GM12875 (cell line): ENCODE results near the gene MTERF4.

ENCODE experiments used
- H3K4me3 ChIP-seq: one replicate; pipeline ENCODE4 v1.5.1; 2011; ENCODE audit warnings: low read depth, low read length, control low read depth
- TF ChIP-seq, protein P1 (sequence below): IDR thresholded peaks from 2 replicates; pipeline ENCODE4 v1.5.1; 2011; ENCODE audit warnings: low read depth, mild to moderate bottlenecking, control low read depth, inconsistent platforms, low read length, moderate library complexity, borderline replicate concordance; ENCODE audit not compliant: insufficient read depth

MTERF4 gene

DNA sequence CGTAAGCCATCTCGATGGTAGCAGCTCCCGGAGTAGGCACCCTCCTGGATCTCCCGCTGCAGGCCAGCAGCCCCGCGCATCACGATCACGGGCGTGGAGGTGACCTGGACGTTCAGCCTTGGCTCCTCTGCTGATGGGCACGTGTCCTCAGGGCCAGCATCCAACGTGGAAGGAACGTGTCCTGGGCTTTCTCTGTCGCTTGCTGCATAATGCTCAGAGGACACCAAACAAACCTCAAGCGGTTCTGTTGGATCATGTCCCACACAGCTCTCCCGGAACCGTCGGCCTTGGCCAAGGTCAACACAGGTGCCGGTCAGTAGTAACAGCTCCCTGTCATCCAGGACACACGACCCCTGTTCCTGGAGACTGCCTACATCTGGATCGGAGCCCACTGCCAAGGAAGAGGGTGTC lies 24.1 kb upstream of the MTERF4 start:
- TF ChIP-seq, protein P1, sequence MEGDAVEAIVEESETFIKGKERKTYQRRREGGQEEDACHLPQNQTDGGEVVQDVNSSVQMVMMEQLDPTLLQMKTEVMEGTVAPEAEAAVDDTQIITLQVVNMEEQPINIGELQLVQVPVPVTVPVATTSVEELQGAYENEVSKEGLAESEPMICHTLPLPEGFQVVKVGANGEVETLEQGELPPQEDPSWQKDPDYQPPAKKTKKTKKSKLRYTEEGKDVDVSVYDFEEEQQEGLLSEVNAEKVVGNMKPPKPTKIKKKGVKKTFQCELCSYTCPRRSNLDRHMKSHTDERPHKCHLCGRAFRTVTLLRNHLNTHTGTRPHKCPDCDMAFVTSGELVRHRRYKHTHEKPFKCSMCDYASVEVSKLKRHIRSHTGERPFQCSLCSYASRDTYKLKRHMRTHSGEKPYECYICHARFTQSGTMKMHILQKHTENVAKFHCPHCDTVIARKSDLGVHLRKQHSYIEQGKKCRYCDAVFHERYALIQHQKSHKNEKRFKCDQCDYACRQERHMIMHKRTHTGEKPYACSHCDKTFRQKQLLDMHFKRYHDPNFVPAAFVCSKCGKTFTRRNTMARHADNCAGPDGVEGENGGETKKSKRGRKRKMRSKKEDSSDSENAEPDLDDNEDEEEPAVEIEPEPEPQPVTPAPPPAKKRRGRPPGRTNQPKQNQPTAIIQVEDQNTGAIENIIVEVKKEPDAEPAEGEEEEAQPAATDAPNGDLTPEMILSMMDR: no peak
- H3K4me3 ChIP-seq: no peak overlapping the region

DNA sequence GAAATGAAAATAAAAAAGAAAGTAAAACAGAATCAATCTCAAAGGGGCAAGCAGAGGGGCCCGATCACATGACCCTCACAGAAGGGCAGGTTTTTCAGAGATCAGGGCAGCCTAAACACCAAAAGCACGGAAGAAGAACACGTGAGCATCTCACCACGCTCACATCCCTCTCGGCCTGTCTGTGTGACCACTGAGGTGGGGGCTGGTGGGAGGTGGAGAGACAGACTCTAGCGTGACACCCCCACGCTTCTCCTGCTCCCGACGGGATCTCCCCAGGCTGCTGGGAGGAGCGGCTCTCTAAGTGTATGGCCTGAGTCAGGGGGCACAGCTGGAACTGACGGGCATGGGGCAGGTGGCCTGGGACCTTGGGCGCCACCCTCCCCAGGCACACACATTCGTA lies 23.5 kb upstream of the MTERF4 start:
- TF ChIP-seq, protein P1: no peak
- no peak overlapping the region for H3K4me3 ChIP-seq

DNA sequence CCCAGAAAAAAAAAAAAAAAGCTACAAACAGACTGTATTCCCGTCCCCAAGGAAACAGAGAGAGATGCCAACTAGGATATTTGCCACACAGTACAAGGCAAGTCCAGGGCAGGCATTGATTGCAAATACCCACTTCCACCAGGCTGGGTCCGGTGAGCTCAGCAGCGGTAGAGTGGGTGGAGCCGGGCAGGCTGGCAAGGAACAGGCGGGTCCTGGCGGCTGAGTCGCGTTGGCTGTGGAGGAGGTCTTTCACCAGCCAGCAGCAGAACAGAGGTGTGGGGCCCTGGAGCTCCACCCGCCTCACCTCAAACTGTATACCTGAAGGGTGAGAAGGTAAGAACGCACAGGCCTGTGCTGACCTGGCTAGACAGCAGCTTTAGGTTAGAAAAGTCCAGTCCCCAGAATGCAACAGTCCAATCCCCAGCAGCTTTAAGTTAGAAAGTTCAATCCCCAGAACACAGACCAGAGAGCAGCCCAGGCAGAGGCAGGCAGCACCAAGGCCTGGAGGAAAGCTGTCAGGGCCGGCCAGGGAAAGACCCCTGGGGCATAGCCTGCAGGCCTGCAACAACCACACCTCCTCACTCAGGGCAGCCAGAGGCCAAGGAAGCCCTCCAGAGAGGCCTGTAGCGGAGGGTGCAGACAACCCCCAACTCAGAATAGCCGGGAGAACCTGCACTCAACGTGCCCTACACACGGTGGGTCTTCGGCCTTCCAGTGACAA lies 21.9 kb upstream of the MTERF4 start:
- TF ChIP-seq, protein P1: no peak
- H3K4me3 ChIP-seq: no peak overlapping the region

DNA sequence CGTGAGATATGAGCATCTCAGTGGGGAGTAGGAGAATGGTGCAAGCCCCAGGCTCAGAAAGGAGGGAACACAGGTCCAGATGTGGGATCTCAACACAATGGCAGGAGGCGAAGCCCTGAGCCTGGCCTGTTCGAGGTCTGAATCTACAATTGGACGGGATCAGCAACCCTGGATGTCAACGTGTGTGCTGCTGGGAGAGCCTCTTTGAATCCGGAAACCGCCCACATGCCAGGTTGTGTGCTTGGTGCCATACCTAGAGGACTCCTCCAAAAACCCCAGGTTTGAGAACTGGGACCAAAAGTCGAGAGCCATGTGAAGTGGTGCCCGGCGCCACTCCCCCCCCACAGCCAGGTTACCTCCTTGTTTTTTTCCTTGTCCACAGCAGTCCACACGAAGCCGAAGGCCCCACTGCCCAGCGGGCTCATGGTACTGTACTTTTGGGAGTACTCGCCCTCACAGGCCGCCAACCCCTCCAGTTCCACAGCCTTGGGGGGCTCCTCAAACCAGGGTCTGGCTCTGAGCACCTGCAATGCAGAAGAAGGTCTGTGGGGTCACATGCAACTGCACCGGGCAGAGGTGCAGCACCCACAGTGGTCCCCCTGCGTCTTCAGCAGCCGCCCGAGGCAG lies 20.4 kb upstream of the MTERF4 start:
- H3K4me3 ChIP-seq: no peak overlapping the region
- TF ChIP-seq, protein P1: no peak

DNA sequence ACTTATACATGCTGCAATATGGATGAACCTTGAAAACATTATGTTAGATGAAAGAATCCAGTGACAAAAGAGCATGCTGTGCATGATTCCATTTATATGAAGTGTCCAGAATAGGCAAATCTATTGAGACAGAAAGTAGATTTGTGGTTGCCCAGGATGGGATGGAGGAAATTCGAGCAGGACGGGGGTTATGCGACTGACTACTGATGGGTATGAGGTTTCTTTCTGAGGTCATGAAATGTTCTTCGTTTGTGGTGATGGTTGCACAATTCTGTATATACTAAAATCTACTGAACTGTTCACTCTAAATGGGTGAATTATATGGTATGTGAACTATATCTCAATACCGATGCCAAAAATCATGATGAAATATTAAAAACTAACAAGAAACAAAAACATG lies 18.9 kb upstream of the MTERF4 start:
- TF ChIP-seq, protein P1: no peak
- no peak overlapping the region for H3K4me3 ChIP-seq

DNA sequence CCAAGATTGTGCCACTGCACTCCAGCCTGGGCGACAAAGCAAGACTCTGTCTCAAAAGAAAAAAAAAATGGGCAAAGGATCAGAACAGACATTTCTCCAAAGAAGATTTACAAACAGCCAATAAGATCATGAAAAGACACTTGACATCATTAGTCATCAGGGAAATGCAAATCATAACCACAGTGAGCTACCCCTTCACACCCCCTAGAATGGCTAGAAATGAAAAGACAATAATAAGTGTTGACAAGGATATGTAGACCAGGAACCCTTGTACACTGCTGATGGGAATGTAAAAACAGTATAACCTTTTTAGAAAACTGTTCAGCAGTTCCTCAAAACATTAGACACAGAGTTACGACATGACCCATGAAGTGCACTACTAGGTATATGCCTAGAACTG lies 18.4 kb upstream of the MTERF4 start:
- TF ChIP-seq, protein P1: no peak
- no peak overlapping the region for H3K4me3 ChIP-seq
